H1 (cell line): Measurements from ENCODE around the gene LPAR3. TPM values are rescaled to one million over a fixed set of nuclear protein-coding genes. Genes with fewer than 3 reads are reported as not detected.

Experiments used
- CTCF ChIA-PET: fragments of 300-600 bp; sonication (Branson Sonifier 250); formaldehyde crosslinking; loops from one replicate; lab custom pipeline; 2021; ENCODE audit not compliant: partially characterized antibody; lab: Charles Lee
- POLR2A ChIA-PET: fragments of 300-600 bp; sonication (Branson Sonifier 250); formaldehyde crosslinking; loops from one replicate; lab custom pipeline; 2021; ENCODE audit warnings: inconsistent platforms; ENCODE audit not compliant: partially characterized antibody; lab: Charles Lee
- DNase-seq, 2 experiments: peaks; one replicate each; pipeline versions ENCODE4 v3.0.0 to v3.0.0-alpha.2; 2010 to 2022; ENCODE audit warnings: low spot score in 2 of 2, low read depth in 1 of 2, mixed read lengths in 1 of 2
- FAIRE-seq: peaks from 2 replicates; lab custom pipeline; 2011; peaks lifted over from hg19 to GRCh38; lab: Jason Lieb, UNC
- H2AFZ ChIP-seq: 2 replicates; pipeline ENCODE4 v1.8.1; 2012; ENCODE audit warnings: low read length, inconsistent platforms
- H2AK5ac ChIP-seq: 2 replicates; pipeline ENCODE4 v1.6.1; 2013; ENCODE audit warnings: low read depth, low read length
- H2BK120ac ChIP-seq: replicated peaks from 2 replicates; pipeline ENCODE3; 2013; ENCODE audit warnings: low read depth, low read length, inconsistent platforms
- H2BK12ac ChIP-seq: 2 replicates; pipeline ENCODE4 v1.6.1; 2013; ENCODE audit warnings: low read depth, low read length
- H2BK15ac ChIP-seq: 2 replicates; pipeline ENCODE4 v1.6.1; 2013; ENCODE audit warnings: low read length
- H2BK20ac ChIP-seq: 2 replicates; pipeline ENCODE4 v1.6.1; 2013; ENCODE audit warnings: low read length
- H2BK5ac ChIP-seq: 2 replicates; pipeline ENCODE4 v1.6.1; 2013; ENCODE audit warnings: low read depth, low read length
- H3K14ac ChIP-seq: 2 replicates; pipeline ENCODE4 v1.6.1; 2013; ENCODE audit warnings: inconsistent platforms; ENCODE audit not compliant: insufficient read length
- H3K18ac ChIP-seq: 2 replicates; pipeline ENCODE4 v1.6.1; 2013; ENCODE audit warnings: low read length; ENCODE audit errors: extremely low read depth
- H3K23ac ChIP-seq: 2 replicates; pipeline ENCODE4 v1.6.1; 2013; ENCODE audit warnings: inconsistent platforms; ENCODE audit not compliant: insufficient read length
- H3K23me2 ChIP-seq: 2 replicates; pipeline ENCODE4 v1.6.1; 2013; ENCODE audit warnings: low read depth, low read length
- H3K27ac ChIP-seq: 2 replicates; pipeline ENCODE4 v1.6.1; 2011; ENCODE audit warnings: low read depth, low read length, inconsistent platforms
- H3K27me3 ChIP-seq, 4 experiments: replicated peaks in 1 of 4; 1 replicate in 1 of 4; 2 replicates in 3 of 4; pipeline versions ENCODE4 v1.6.1 to v1.8.1; 2011 to 2013; ENCODE audit warnings: low read length in 3 of 4, mild to moderate bottlenecking in 3 of 4, inconsistent platforms in 2 of 4, mixed read lengths in 2 of 4, moderate library complexity in 1 of 4; ENCODE audit not compliant: control insufficient read depth in 3 of 4, insufficient read depth in 3 of 4; ENCODE audit errors: extremely low read depth in 1 of 4
- H3K36me3 ChIP-seq, 4 experiments: 2 replicates each; pipeline versions ENCODE4 v1.6.1 to v1.8.1; 2011 to 2013; ENCODE audit warnings: mild to moderate bottlenecking in 4 of 4, low read length in 3 of 4, moderate library complexity in 2 of 4, control low read depth in 1 of 4, inconsistent platforms in 1 of 4; ENCODE audit not compliant: insufficient read depth in 4 of 4, control insufficient read depth in 2 of 4
- H3K4ac ChIP-seq: replicated peaks from 2 replicates; pipeline ENCODE3; 2013; ENCODE audit warnings: low read length, low read depth, mixed read lengths, inconsistent platforms; ENCODE audit not compliant: insufficient read length
- H3K4me1 ChIP-seq, 4 experiments: replicated peaks in 1 of 4; 1 replicate in 1 of 4; 2 replicates in 3 of 4; pipeline versions ENCODE4 v1.6.1 to v1.8.1; 2011 to 2013; ENCODE audit warnings: low read length in 3 of 4, inconsistent platforms in 2 of 4, mixed read lengths in 1 of 4; ENCODE audit not compliant: insufficient read depth in 4 of 4, control insufficient read depth in 3 of 4
- H3K4me2 ChIP-seq, 2 experiments: 2 replicates each; pipeline versions ENCODE4 v1.6.1 to v1.8.1; 2011 to 2013; ENCODE audit warnings: low read depth in 2 of 2, low read length in 2 of 2, control low read depth in 1 of 2, inconsistent platforms in 1 of 2, mild to moderate bottlenecking in 1 of 2; ENCODE audit not compliant: insufficient read depth in 1 of 2
- H3K4me3 ChIP-seq, 4 experiments: fragments of 200-600, 300-600 bp in 1 of 4; sonication (generic), shearing (Covaris generic), sonication (Bioruptor Twin) in 1 of 4; 2 replicates each; pipeline versions ENCODE4 v1.5.1 to v1.8.1; 2011 to 2016; ENCODE audit warnings: low read length in 4 of 4, low read depth in 3 of 4, control low read depth in 2 of 4, inconsistent platforms in 2 of 4, mild to moderate bottlenecking in 2 of 4, mixed read lengths in 1 of 4, moderate library complexity in 1 of 4; ENCODE audit not compliant: insufficient read depth in 2 of 4; ENCODE audit errors: extremely low read depth in 1 of 4
- H3K56ac ChIP-seq: replicated peaks from 2 replicates; pipeline ENCODE3; 2013; ENCODE audit warnings: low read depth, mild to moderate bottlenecking, mixed read lengths, low read length, inconsistent platforms; ENCODE audit not compliant: insufficient read length
- H3K79me1 ChIP-seq: 2 replicates; pipeline ENCODE4 v1.6.1; 2013; ENCODE audit warnings: low read depth, low read length, control low read depth
- H3K79me2 ChIP-seq, 2 experiments: 2 replicates each; pipeline versions ENCODE4 v1.6.1 to v1.8.1; 2012 to 2013; ENCODE audit warnings: low read length in 2 of 2, mild to moderate bottlenecking in 2 of 2, inconsistent platforms in 1 of 2; ENCODE audit not compliant: insufficient read depth in 2 of 2, control insufficient read depth in 1 of 2
- H3K9ac ChIP-seq, 4 experiments: replicated peaks in 1 of 4; 1 replicate in 1 of 4; 2 replicates in 3 of 4; pipeline versions ENCODE4 v1.6.1 to v1.8.1; 2011 to 2013; ENCODE audit warnings: low read depth in 3 of 4, low read length in 3 of 4, control low read depth in 2 of 4, mild to moderate bottlenecking in 2 of 4, moderate library complexity in 2 of 4, inconsistent platforms in 1 of 4; ENCODE audit errors: extremely low read depth in 1 of 4
- H3K9me3 ChIP-seq, 2 experiments: 2 replicates each; pipeline versions ENCODE4 v1.6.1 to v1.8.1; 2012 to 2013; ENCODE audit warnings: mild to moderate bottlenecking in 2 of 2, moderate library complexity in 2 of 2, control low read depth in 1 of 2, inconsistent platforms in 1 of 2, low read depth in 1 of 2, low read length in 1 of 2, mixed read lengths in 1 of 2; ENCODE audit not compliant: insufficient read depth in 2 of 2
- H4K20me1 ChIP-seq, 2 experiments: replicated peaks in 1 of 2; 2 replicates each; pipeline versions ENCODE3 to v1.8.1; 2011 to 2013; ENCODE audit warnings: inconsistent platforms in 2 of 2, low read length in 2 of 2, mild to moderate bottlenecking in 1 of 2; ENCODE audit not compliant: insufficient read depth in 2 of 2, control insufficient read depth in 1 of 2
- H4K5ac ChIP-seq: 2 replicates; pipeline ENCODE4 v1.6.1; 2013; ENCODE audit warnings: low read length, low read depth, mixed read lengths, inconsistent platforms; ENCODE audit not compliant: insufficient read length
- H4K8ac ChIP-seq: 2 replicates; pipeline ENCODE4 v1.8.0; 2013; ENCODE audit warnings: mild to moderate bottlenecking, moderate library complexity, low read length, inconsistent platforms; ENCODE audit not compliant: insufficient read depth; ENCODE audit errors: extremely low read depth
- H4K91ac ChIP-seq: replicated peaks from 2 replicates; pipeline ENCODE3; 2013; ENCODE audit warnings: low read length, mixed read lengths, inconsistent platforms; ENCODE audit not compliant: insufficient read length
- ASH2L ChIP-seq: fragments of 200-600, 300-600 bp; sonication (generic); IDR thresholded peaks from one replicate; pipeline ENCODE4 v1.7.1; 2017; ENCODE audit warnings: low read length
- BRCA1 ChIP-seq: IDR thresholded peaks from 2 replicates; pipeline ENCODE4 v1.6.1; 2012; ENCODE audit warnings: low read depth, low read length, improper control_type of control experiment
- HDAC2 ChIP-seq, 2 experiments: fragments of 300-600 bp in 1 of 2; sonication (generic) in 1 of 2; IDR thresholded peaks; 2 replicates each; pipeline ENCODE4 v1.6.1; 2011 to 2012; ENCODE audit warnings: low read depth in 2 of 2, low read length in 2 of 2, mild to moderate bottlenecking in 2 of 2, moderate library complexity in 2 of 2, borderline replicate concordance in 1 of 2, inconsistent platforms in 1 of 2
- NRF1 ChIP-seq: IDR thresholded peaks from 2 replicates; pipeline ENCODE4 v1.6.1; 2011; ENCODE audit warnings: mild to moderate bottlenecking, low read depth, low read length, improper control_type of control experiment
- POLR2AphosphoS5 ChIP-seq: IDR thresholded peaks from 2 replicates; pipeline ENCODE4 v1.6.1; 2011; ENCODE audit warnings: low read depth, low read length
- RNF2 ChIP-seq: fragments of 200-900, 300-1000 bp; sonication (generic); IDR thresholded peaks from 2 replicates; pipeline ENCODE4 v1.7.1; 2016; ENCODE audit warnings: borderline replicate concordance, low read depth, mild to moderate bottlenecking, antibody characterized with exemption, low read length; ENCODE audit not compliant: poor library complexity, severe bottlenecking; ENCODE audit errors: missing control alignments
- SP2 ChIP-seq: IDR thresholded peaks from 2 replicates; pipeline ENCODE4 v1.6.1; 2012; ENCODE audit warnings: mild to moderate bottlenecking, low read length, inconsistent platforms
- SP4 ChIP-seq: IDR thresholded peaks from 2 replicates; pipeline ENCODE4 v1.6.1; 2012; ENCODE audit warnings: low read length, inconsistent platforms
- TAF7 ChIP-seq: optimal IDR thresholded peaks from 2 replicates; pipeline ENCODE3; 2011; ENCODE audit warnings: low read depth, mild to moderate bottlenecking, inconsistent platforms, low read length, moderate library complexity, borderline replicate concordance
- TBP ChIP-seq: IDR thresholded peaks from 2 replicates; pipeline ENCODE4 v1.6.1; 2011; ENCODE audit warnings: low read depth, low read length, improper control_type of control experiment
- TEAD4 ChIP-seq: IDR thresholded peaks from 2 replicates; pipeline ENCODE4 v1.6.1; 2012; ENCODE audit warnings: low read depth, low read length, inconsistent platforms, mixed read lengths
- ZNF274 ChIP-seq: IDR thresholded peaks from 2 replicates; pipeline ENCODE4 v1.7.0; 2012; ENCODE audit warnings: low read length, borderline replicate concordance; ENCODE audit errors: extremely low read depth
- WGBS, 2 experiments: shearing (Covaris generic) in 1 of 2; methylation state at CpG; one replicate each; pipeline versions ENCODE4 v1.1.6 to v1.1.7; 2013 to 2015; ENCODE audit warnings: low lambda C conversion rate in 2 of 2, mixed read lengths in 2 of 2, inconsistent platforms in 1 of 2, low coverage in 1 of 2, missing lambda C conversion rate in 1 of 2; ENCODE audit not compliant: insufficient replicate concordance in 2 of 2, insufficient coverage in 1 of 2, insufficient read length in 1 of 2; ENCODE audit errors: extremely low coverage in 1 of 2, missing lambda C conversion rate in 1 of 2; 5-methylcytosine and 5-hydroxymethylcytosine counted together
- polyA plus RNA-seq, 7 experiments: library from polyadenylated mRNA; depleted of rRNA in 3 of 7; stranded (reverse) in 5 of 7; unstranded in 2 of 7; fragments of >200 nt in 5 of 7; fragments of 200-250 nt in 2 of 7; gene quantifications; 1 replicate in 5 of 7; 2 replicates in 1 of 7; 4 replicates in 1 of 7; pipeline versions ENCODE4 v1.2.1 to v1.2.3, GENCODE V29; 2011 to 2013; ENCODE audit warnings: missing spikeins in 2 of 7, mixed read lengths in 2 of 7
- total RNA-seq: library from RNA; stranded (reverse); fragmentation: NEBNext Ultra II Directional; extraction: Animal tissue kit (Norgen Biotek cat#: 25700); gene quantifications from 2 replicates; pipeline ENCODE4 v1.2.1, GENCODE V29; 2021

The LPAR3 gene
- total and polyA plus RNA-seq, 2 of the 8 experiments (the other 6 are each of a cell fraction or from before 2014, with no cell fraction given) = 17.1 to 25.4 TPM

GRCh38 chr1:84763912-84764680 lies 128.9 kb downstream of the LPAR3 start:
- ChIA-PET POLR2A (no interaction called here), CTCF (interaction anchor here (0.9 to 12.4 kb wide), 7 partner anchors 10 to 173 kb away, joined by 3 to 164 read pairs (median 5); no protein-coding TSS in a partner anchor)
- peak; percentile 81 for FAIRE-seq
- no peaks in the 10 kb centered on the region for H3K79me2 ChIP-seq
- no peaks in the 10 kb centered on the region for H3K79me1 ChIP-seq
- H2BK15ac ChIP-seq = no peak overlapping the region
- no peaks in the 10 kb centered on the region for H4K20me1 ChIP-seq
- H3K23ac ChIP-seq = no peak overlapping the region
- H4K91ac ChIP-seq = peak overlapping the region; percentile 29
- H2BK12ac ChIP-seq = no peak overlapping the region
- no peak overlapping the region for H3K4ac ChIP-seq
- H2BK5ac ChIP-seq = no peak overlapping the region
- peaks cover 3% of the 10 kb centered on the region; the same call in 1 of the 2 replicates for H3K23me2 ChIP-seq
- no peak overlapping the region for H2BK20ac ChIP-seq
- H4K8ac ChIP-seq = no peak overlapping the region
- peak overlapping the region in 1 of 4 experiments; percentile 34; a peak in 1 of 8 replicates for H3K4me3 ChIP-seq
- no peak overlapping the region for H3K14ac ChIP-seq
- no peaks in the 10 kb centered on the region for H3K36me3 ChIP-seq
- H3K18ac ChIP-seq = no peak overlapping the region; the same call in 1 of the 2 replicates
- H3K56ac ChIP-seq = no peak overlapping the region
- no peaks in the 10 kb centered on the region; a peak in 2 of 7 replicates for H3K27me3 ChIP-seq
- peak overlapping the region; percentile 20 to 30; a peak in 2 of 4 replicates for H3K4me2 ChIP-seq
- no peak for DNase-seq
- H2AK5ac ChIP-seq = no peak overlapping the region
- H2BK120ac ChIP-seq = no peak overlapping the region
- peaks cover 3 to 9% (median 7%) of the 10 kb centered on the region in 4 experiments for H3K4me1 ChIP-seq
- peak overlapping the region; percentile 47 for H2AFZ ChIP-seq
- no peaks in the 10 kb centered on the region for H3K9me3 ChIP-seq
- no peak overlapping the region for H4K5ac ChIP-seq
- H3K27ac ChIP-seq = no peak overlapping the region
- H3K9ac ChIP-seq = no peak overlapping the region
- 31% methylated on average over 13 of the region's 13 CpGs; no CpG with 5 or more reads in 1 of the 2 experiments for WGBS, 2 experiments
- TF ChIP-seq RNF2 (peak; percentile 20), ZNF274 (no peak), SP4 (peak; percentile 23; the same call in 1 of the 2 replicates), TEAD4 (0 out of 2 replicates have a peak, but pooled peaks have one; percentile 31), TAF7 (no peak), ASH2L (peak; percentile 48), POLR2AphosphoS5 (no peak), HDAC2 (IDR thresholded peaks at IDR 0.05; ENCODE audit: borderline replicate concordance in 1 of 2, low read depth in 2 of 2, low read length in 2 of 2) (0 out of 4 replicates have a peak, but pooled peaks of 1 of the 2 experiments have one; percentile 56), NRF1 (no peak), TBP (peak; percentile 29; the same call in 1 of the 2 replicates), SP2 (no peak), BRCA1 (no peak)
